ENCODE results near the gene GATA3. TPM values are rescaled to one million over a fixed set of nuclear protein-coding genes. Genes with fewer than 3 reads are reported as not detected.

Gene GATA3
- total RNA-seq, 1 donor from 2014 or later = 17.6 TPM

DNA sequence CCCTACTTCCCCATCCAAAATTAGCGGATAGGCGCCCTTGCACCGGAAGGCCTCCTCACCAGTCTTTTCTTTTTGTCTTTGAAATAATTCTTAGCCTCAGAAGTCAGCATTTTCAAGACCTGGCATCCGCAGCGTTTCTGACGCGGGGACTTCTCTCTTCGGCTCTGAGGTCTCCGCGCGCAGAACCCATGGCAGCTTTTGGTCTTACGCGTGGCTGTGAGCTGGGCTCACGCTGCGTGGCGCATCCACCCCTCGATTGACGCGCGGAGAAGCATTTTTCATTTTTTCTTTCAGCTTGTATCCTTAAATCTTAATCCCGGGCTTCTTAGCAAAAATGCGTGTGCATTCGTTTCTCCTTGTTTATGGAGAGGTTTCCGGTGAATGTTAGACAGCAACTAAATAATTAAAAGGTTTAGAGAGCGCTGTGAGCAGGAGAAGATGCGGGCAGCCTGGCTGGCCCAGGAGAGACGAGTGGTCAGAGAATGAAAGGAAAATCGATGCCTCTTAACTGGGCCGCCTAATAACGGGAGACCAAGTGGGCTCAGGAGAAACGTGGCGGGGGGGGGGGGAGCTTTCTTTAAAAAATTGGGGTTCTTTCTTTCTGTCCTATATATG lies 2.0 kb upstream of the GATA3 start:
- FAIRE-seq (no peak), DNase-seq (ENCODE audit: low read depth) (no peak)
- Mint-ChIP-seq H3K4me3 (ENCODE audit: unreplicated experiment) (peak overlapping the region; percentile 73), H3K9me3 (ENCODE audit: unreplicated experiment) (no peaks in the 10 kb centered on the region), H3K4me1 (ENCODE audit: low read depth, unreplicated experiment) (peaks cover 5% of the 10 kb centered on the region), H3K27me3 (ENCODE audit: low read depth, unreplicated experiment) (peaks cover 40% of the 10 kb centered on the region), H3K36me3 (ENCODE audit: low read depth, unreplicated experiment) (peaks cover 6% of the 10 kb centered on the region), H3K27ac (ENCODE audit: unreplicated experiment) (no peak overlapping the region)
- Histone ChIP-seq H3K4me3 (ENCODE audit: insufficient read depth, low read depth, low read length) (no peak overlapping the region), H4K20me1 (ENCODE audit: insufficient read depth, low read length) (peaks cover 9% of the 10 kb centered on the region), H3K79me2 (ENCODE audit: insufficient read depth, low read length) (no peaks in the 10 kb centered on the region), H3K27ac (ENCODE audit: low read depth, low read length) (no peak overlapping the region), H3K36me3 (ENCODE audit: insufficient read depth, low read length) (no peaks in the 10 kb centered on the region), H3K4me1 (ENCODE audit: insufficient read depth, low read length) (peaks cover 18% of the 10 kb centered on the region), H3K4me2 (ENCODE audit: low read length) (peak overlapping the region; percentile 48), H2AFZ (ENCODE audit: low read depth, low read length) (no peak overlapping the region), H3K9me3 (ENCODE audit: insufficient read depth, low read depth, low read length) (no peaks in the 10 kb centered on the region), H3K27me3 (ENCODE audit: insufficient read depth, low read length) (peaks cover 70% of the 10 kb centered on the region), H3K9ac (ENCODE audit: low read length) (no peak overlapping the region)
- TF ChIP-seq, protein P1, sequence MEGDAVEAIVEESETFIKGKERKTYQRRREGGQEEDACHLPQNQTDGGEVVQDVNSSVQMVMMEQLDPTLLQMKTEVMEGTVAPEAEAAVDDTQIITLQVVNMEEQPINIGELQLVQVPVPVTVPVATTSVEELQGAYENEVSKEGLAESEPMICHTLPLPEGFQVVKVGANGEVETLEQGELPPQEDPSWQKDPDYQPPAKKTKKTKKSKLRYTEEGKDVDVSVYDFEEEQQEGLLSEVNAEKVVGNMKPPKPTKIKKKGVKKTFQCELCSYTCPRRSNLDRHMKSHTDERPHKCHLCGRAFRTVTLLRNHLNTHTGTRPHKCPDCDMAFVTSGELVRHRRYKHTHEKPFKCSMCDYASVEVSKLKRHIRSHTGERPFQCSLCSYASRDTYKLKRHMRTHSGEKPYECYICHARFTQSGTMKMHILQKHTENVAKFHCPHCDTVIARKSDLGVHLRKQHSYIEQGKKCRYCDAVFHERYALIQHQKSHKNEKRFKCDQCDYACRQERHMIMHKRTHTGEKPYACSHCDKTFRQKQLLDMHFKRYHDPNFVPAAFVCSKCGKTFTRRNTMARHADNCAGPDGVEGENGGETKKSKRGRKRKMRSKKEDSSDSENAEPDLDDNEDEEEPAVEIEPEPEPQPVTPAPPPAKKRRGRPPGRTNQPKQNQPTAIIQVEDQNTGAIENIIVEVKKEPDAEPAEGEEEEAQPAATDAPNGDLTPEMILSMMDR (IDR thresholded peaks at IDR 0.05; ENCODE audit: insufficient read depth, low read depth, low read length) = no peak

DNA sequence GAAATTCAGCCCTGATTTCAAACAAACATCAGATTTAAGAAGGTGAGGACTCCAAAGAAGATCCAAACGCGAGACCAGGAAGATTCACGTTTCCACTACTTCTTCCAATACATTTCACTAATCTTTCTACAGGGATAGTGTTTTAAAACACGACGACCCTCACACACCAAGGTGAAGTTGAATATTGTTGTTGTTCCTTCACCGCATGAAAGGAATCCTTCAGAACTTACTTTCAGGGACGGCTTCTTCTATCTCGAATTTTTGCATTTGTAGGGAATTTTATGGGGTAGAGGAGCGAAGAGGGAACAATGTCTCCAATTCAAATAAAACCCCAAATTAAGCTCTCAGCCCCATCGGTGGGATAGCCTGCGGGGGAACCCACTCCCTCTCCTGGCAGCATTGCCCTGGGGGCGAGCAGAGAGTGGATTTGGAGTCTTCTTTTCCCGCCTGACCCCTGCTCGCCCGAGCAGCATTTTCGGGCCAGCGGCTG lies 1.5 kb upstream of the GATA3 start:
- Mint-ChIP-seq H3K27me3 (ENCODE audit: low read depth, unreplicated experiment) (peaks cover 37% of the 10 kb centered on the region), H3K9me3 (ENCODE audit: unreplicated experiment) (no peaks in the 10 kb centered on the region), H3K4me1 (ENCODE audit: low read depth, unreplicated experiment) (peaks cover 5% of the 10 kb centered on the region), H3K27ac (ENCODE audit: unreplicated experiment) (no peak overlapping the region), H3K4me3 (ENCODE audit: unreplicated experiment) (peak overlapping the region; percentile 50), H3K36me3 (ENCODE audit: low read depth, unreplicated experiment) (peaks cover 6% of the 10 kb centered on the region)
- Histone ChIP-seq H4K20me1 (ENCODE audit: insufficient read depth, low read length) (peaks cover 6% of the 10 kb centered on the region), H3K27ac (ENCODE audit: low read depth, low read length) (no peak overlapping the region), H3K4me1 (ENCODE audit: insufficient read depth, low read length) (peaks cover 18% of the 10 kb centered on the region), H2AFZ (ENCODE audit: low read depth, low read length) (no peak overlapping the region), H3K27me3 (ENCODE audit: insufficient read depth, low read length) (peaks cover 65% of the 10 kb centered on the region), H3K9me3 (ENCODE audit: insufficient read depth, low read depth, low read length) (no peaks in the 10 kb centered on the region), H3K4me2 (ENCODE audit: low read length) (peak overlapping the region; percentile 92), H3K79me2 (ENCODE audit: insufficient read depth, low read length) (no peaks in the 10 kb centered on the region), H3K9ac (ENCODE audit: low read length) (no peak overlapping the region), H3K4me3 (ENCODE audit: insufficient read depth, low read depth, low read length) (no peak overlapping the region), H3K36me3 (ENCODE audit: insufficient read depth, low read length) (no peaks in the 10 kb centered on the region)
- FAIRE-seq (no peak), DNase-seq (ENCODE audit: low read depth) (no peak)
- TF ChIP-seq EZH2 (IDR thresholded peaks at IDR 0.05; ENCODE audit: insufficient read depth, low read length) = peak; percentile 35
- TF ChIP-seq, protein P1 (IDR thresholded peaks at IDR 0.05; ENCODE audit: insufficient read depth, low read depth, low read length) = peak; percentile 51
